Ectodermal cell (in vitro differentiated cells): Measurements from ENCODE around the gene NT5E.

Experiments used
- H3K27ac ChIP-seq: 2 replicates; pipeline ENCODE4 v1.7.0; 2013; ENCODE audit warnings: mild to moderate bottlenecking, low read depth, low read length; ENCODE audit not compliant: insufficient read depth, poor library complexity, severe bottlenecking
- H3K27me3 ChIP-seq: 2 replicates; pipeline ENCODE4 v1.7.0; 2013; ENCODE audit warnings: mild to moderate bottlenecking, low read length; ENCODE audit not compliant: insufficient read depth, control insufficient read depth, poor library complexity, severe bottlenecking
- H3K36me3 ChIP-seq: one replicate; pipeline ENCODE4 v1.7.0; 2013; ENCODE audit warnings: low read length; ENCODE audit not compliant: control insufficient read depth, insufficient read depth
- H3K4me1 ChIP-seq: one replicate; pipeline ENCODE4 v1.7.0; 2013; ENCODE audit warnings: low read length; ENCODE audit not compliant: control insufficient read depth, insufficient read depth
- H3K4me3 ChIP-seq: 2 replicates; pipeline ENCODE4 v1.7.0; 2013; ENCODE audit warnings: low read depth, low read length, control low read depth; ENCODE audit not compliant: insufficient read depth
- H3K9me3 ChIP-seq: 2 replicates; pipeline ENCODE4 v1.7.0; 2013; ENCODE audit warnings: mild to moderate bottlenecking, low read length, moderate library complexity; ENCODE audit not compliant: control insufficient read depth
- WGBS, 2 experiments: methylation state at CpG; one replicate each; pipeline ENCODE4 v1.1.7; 2013; ENCODE audit warnings: missing lambda C conversion rate in 2 of 2; 5-methylcytosine and 5-hydroxymethylcytosine counted together

NT5E gene

DNA sequence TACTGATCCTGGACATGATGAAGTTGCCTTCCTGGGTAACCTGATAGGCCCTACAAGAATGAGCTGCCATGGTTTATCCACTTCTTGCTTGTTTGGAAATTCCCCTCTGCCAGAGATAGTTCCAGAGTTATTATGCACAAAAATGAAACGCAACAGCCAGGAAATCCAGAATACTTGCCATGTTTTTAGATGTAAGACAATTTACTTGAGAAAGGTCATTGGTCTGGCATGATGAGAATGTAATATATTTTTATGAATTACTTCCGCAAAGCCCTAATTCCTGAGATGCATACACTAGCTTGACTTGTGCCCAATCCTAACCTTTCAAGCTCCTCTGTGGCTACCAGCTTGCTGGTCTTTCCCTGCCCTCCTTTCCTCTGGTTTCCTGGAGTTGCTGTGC, 27.9 kb upstream of the NT5E start:
- Histone ChIP-seq H3K4me1 (no peaks in the 10 kb centered on the region), H3K9me3 (no peaks in the 10 kb centered on the region), H3K27ac (no peak overlapping the region), H3K36me3 (no peaks in the 10 kb centered on the region), H3K4me3 (no peak overlapping the region), H3K27me3 (no peaks in the 10 kb centered on the region)
- WGBS, 2 experiments = 94 to 100% methylated on average over 2 of the region's 2 CpGs

DNA sequence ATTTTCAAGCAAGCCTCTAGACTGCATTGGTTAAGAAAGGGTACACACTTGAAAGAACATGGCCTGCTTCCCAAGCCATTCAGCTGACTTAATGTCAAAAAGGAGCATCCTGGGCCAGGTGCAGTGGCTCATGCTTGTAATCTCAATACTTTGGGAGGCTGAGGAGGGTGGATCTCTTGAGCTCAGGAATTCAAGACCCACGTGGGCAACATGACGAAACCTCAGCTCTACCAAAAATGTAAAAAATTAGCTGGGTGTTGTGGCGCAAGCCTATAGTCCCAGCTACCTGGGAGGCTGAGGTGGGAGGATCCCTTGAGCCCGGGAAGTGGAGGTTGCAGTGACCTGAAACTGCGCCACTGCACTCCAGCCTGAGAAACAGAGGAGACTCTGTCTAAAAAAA, 26.9 kb upstream of the NT5E start:
- Histone ChIP-seq H3K27ac (no peak overlapping the region), H3K36me3 (no peaks in the 10 kb centered on the region), H3K27me3 (no peaks in the 10 kb centered on the region), H3K9me3 (no peaks in the 10 kb centered on the region), H3K4me1 (no peaks in the 10 kb centered on the region), H3K4me3 (no peak overlapping the region)
- 94 to 95% methylated on average over 4 to 5 of the region's 5 CpGs for WGBS, 2 experiments

DNA sequence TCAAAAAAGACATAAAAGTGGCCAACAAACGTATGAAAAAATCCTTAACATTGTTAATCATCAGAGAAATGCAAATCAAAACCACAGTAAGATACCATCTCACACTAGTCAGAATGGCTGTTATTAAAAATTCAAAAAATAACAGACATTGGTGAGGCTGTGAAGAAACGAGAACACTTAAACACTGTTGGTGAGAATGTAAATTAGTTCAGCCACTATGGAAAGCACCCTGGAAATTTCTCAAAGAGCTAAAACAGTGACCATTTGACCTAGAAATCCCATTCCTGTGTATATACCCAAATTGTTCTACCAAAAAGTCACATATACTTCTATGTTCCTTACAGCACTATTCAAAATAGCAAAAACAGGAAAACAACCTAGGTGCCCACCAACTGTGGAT, 24.9 kb upstream of the NT5E start:
- H3K9me3 ChIP-seq = no peaks in the 10 kb centered on the region
- no peaks in the 10 kb centered on the region for H3K4me1 ChIP-seq
- H3K36me3 ChIP-seq = no peaks in the 10 kb centered on the region
- no peak overlapping the region for H3K27ac ChIP-seq
- no peaks in the 10 kb centered on the region for H3K27me3 ChIP-seq
- no peak overlapping the region for H3K4me3 ChIP-seq
- WGBS, 2 experiments = 79 to 81% methylated on average over 1 to 2 of the region's 2 CpGs

DNA sequence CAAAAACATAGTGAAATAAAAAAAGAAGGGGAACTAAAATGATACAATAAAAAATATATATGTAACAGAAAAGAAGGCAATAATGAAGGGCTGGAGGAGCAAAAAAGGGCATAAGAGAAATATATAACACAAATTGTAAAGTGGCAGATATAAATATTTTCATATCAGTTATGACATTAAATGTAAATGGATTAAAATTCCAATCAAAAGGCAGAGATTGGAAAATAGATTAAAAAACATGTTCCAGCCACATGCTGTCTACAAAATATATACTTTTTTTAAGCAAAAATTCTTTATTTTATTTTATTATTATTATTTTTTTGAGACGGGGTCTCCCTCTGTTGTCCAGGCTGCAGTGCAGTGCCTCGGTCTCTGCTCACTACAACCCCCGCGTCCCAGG, 23.9 kb upstream of the NT5E start:
- Histone ChIP-seq H3K27ac (no peak overlapping the region), H3K9me3 (no peaks in the 10 kb centered on the region), H3K4me3 (no peak overlapping the region), H3K36me3 (no peaks in the 10 kb centered on the region), H3K27me3 (no peaks in the 10 kb centered on the region), H3K4me1 (no peaks in the 10 kb centered on the region)
- 71 to 97% methylated on average over 4 of the region's 4 CpGs for WGBS, 2 experiments

GRCh38 chr6:85428486-85428885, 21.4 kb upstream of the NT5E start:
- Histone ChIP-seq H3K9me3 (no peaks in the 10 kb centered on the region), H3K27me3 (no peaks in the 10 kb centered on the region), H3K4me3 (no peak overlapping the region), H3K36me3 (no peaks in the 10 kb centered on the region), H3K4me1 (no peaks in the 10 kb centered on the region), H3K27ac (no peak overlapping the region)
- WGBS, 2 experiments = 83 to 94% methylated on average over 1 of the region's 1 CpG

DNA sequence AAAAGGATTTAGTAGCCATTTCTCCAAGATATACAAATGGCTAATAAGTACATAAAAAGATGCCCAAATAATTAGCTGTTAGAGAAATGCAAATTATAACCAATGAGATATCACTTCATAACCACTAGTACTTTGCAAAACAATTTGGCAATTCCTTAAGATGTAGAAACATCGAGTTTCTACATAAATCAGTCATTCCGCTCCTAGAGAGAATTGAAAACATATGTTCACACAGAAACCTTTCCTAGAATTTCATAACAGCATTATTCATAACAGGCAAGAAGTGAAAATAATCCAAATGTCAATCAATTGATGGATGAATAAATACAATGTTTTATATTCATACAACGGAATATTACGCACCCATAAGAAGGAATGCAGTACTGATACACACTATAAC, 20.5 kb upstream of the NT5E start:
- Histone ChIP-seq H3K27me3 (no peaks in the 10 kb centered on the region), H3K27ac (no peak overlapping the region), H3K4me1 (no peaks in the 10 kb centered on the region), H3K36me3 (no peaks in the 10 kb centered on the region), H3K4me3 (no peak overlapping the region), H3K9me3 (no peaks in the 10 kb centered on the region)
- 87 to 100% methylated on average over 2 to 3 of the region's 4 CpGs for WGBS, 2 experiments

- no peak overlapping the region for H3K27ac ChIP-seq
- no peaks in the 10 kb centered on the region for H3K27me3 ChIP-seq
- no peak overlapping the region for H3K4me3 ChIP-seq
- no peaks in the 10 kb centered on the region for H3K4me1 ChIP-seq
- no peaks in the 10 kb centered on the region for H3K36me3 ChIP-seq
- WGBS, 2 experiments = 88 to 97% methylated on average over 2 to 3 of the region's 3 CpGs
- no peaks in the 10 kb centered on the region for H3K9me3 ChIP-seq
Measured at GRCh38 chr6:85431271-85431670, 18.6 kb upstream of the NT5E start.

DNA sequence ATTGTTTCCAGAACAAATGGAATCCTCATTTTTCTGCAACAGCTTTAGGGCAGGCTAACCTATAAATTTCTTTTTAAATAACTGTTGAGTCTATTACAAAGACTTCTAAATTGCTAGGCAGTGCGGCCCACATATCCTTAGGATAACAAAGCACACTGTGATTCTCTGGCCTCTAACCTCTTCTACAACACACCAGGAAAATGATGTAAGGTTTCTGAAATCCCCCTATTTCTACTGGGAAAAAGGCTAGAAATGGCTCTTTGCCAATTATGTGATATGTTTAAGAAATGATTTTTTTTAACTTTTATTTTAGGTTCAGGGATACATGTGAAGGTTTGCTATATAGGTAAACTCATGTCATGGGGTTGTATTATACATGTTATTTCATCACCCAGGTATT, 17.3 kb upstream of the NT5E start:
- H3K27ac ChIP-seq = no peak overlapping the region
- H3K9me3 ChIP-seq = no peaks in the 10 kb centered on the region
- 71 to 100% methylated on average over 1 of the region's 1 CpG for WGBS, 2 experiments
- no peaks in the 10 kb centered on the region for H3K4me1 ChIP-seq
- no peak overlapping the region for H3K4me3 ChIP-seq
- H3K27me3 ChIP-seq = no peaks in the 10 kb centered on the region
- H3K36me3 ChIP-seq = no peaks in the 10 kb centered on the region

GRCh38 chr6:85435851-85436250, 14.0 kb upstream of the NT5E start:
- WGBS, 2 experiments = 58 to 77% methylated on average over 1 of the region's 1 CpG
- Histone ChIP-seq H3K36me3 (no peaks in the 10 kb centered on the region), H3K9me3 (no peaks in the 10 kb centered on the region), H3K4me3 (no peak overlapping the region), H3K27me3 (no peaks in the 10 kb centered on the region), H3K4me1 (no peaks in the 10 kb centered on the region), H3K27ac (no peak overlapping the region)

DNA sequence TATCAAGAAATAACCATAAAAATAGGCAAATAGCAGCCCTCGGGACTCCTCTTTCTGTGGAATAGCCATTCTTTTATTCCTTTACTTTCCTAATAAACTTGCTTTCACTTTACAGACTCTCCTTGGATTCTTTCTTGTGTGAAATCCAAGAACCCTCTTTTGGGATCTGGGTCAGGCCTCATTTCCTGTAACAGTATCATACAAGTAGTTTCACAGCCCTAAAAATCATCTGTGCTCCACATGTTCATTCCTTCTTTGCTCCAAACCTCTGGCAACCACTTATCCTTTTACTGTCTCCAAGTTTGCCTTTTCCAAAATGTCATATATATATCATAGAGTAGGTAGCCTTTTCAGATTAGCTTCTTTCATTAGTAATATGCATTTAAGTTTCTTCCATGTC, 13.5 kb upstream of the NT5E start:
- Histone ChIP-seq H3K27ac (no peak overlapping the region), H3K27me3 (no peaks in the 10 kb centered on the region)

GRCh38 chr6:85436939-85437495, 12.9 kb upstream of the NT5E start:
- Histone ChIP-seq H3K4me3 (no peak overlapping the region), H3K27ac (no peak overlapping the region)
- WGBS, 2 experiments = 88% methylated on average over 5 of the region's 5 CpGs

More for the DNA sequence above, 13.5 kb upstream of the NT5E start:
- H3K4me3 ChIP-seq = no peak overlapping the region
- no peaks in the 10 kb centered on the region for H3K4me1 ChIP-seq
- H3K36me3 ChIP-seq = no peaks in the 10 kb centered on the region
- no peaks in the 10 kb centered on the region for H3K9me3 ChIP-seq
- 90 to 97% methylated on average over 1 of the region's 1 CpG for WGBS, 2 experiments

More at GRCh38 chr6:85436939-85437495, 12.9 kb upstream of the NT5E start:
- H3K36me3 ChIP-seq = no peaks in the 10 kb centered on the region
- H3K9me3 ChIP-seq = no peaks in the 10 kb centered on the region
- H3K27me3 ChIP-seq = no peaks in the 10 kb centered on the region
- no peaks in the 10 kb centered on the region for H3K4me1 ChIP-seq
